OCI-LY1 (cell line): ENCODE measurements around the gene DPH6.

Experiments
- EZH2 ChIP-seq: fragments of 200-600 bp; sonication (generic), shearing (Covaris generic); IDR thresholded peaks from 2 replicates; pipeline ENCODE4 v1.8.0; 2017; ENCODE audit warnings: borderline replicate concordance, mixed run types, mild to moderate bottlenecking, antibody characterized with exemption, low read length, moderate library complexity, mixed read lengths
- TF ChIP-seq, protein P1 (sequence below): fragments of 200-600 bp; sonication (generic), shearing (Covaris generic); IDR thresholded peaks from 2 replicates; pipeline ENCODE4 v1.5.1; 2017; ENCODE audit warnings: mild to moderate bottlenecking, antibody characterized with exemption, low read length, moderate library complexity, mixed read lengths

DNA sequence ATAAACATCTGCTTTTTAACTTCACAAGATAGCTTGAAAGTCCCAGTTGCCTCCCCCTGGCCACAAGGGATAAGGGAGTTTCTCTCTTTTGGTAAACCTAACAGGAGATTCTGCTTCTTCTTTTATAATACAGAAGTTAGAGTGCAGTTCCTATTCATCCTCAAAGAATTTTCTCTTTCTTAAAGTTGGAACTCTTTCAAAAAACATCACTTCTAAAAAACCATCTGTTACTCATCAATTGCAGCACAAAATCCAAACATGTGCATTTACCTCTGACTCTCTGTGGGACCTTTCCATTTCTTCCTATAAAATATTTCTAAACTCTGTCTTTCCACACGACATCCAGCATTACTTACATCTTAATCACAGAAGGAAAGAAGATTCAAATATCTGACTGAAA, 5.1 kb downstream of the DPH6 start:
- TF ChIP-seq, protein P1, sequence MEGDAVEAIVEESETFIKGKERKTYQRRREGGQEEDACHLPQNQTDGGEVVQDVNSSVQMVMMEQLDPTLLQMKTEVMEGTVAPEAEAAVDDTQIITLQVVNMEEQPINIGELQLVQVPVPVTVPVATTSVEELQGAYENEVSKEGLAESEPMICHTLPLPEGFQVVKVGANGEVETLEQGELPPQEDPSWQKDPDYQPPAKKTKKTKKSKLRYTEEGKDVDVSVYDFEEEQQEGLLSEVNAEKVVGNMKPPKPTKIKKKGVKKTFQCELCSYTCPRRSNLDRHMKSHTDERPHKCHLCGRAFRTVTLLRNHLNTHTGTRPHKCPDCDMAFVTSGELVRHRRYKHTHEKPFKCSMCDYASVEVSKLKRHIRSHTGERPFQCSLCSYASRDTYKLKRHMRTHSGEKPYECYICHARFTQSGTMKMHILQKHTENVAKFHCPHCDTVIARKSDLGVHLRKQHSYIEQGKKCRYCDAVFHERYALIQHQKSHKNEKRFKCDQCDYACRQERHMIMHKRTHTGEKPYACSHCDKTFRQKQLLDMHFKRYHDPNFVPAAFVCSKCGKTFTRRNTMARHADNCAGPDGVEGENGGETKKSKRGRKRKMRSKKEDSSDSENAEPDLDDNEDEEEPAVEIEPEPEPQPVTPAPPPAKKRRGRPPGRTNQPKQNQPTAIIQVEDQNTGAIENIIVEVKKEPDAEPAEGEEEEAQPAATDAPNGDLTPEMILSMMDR = no peak
- no peak for TF ChIP-seq EZH2
